ENCODE measurements around the gene SAV1.
"Not testable (repeated sequence)": the region's sequence is repeated elsewhere in the genome, so short reads cannot be mapped to it uniquely, and the experiment has no call there.

The SAV1 gene

DNA sequence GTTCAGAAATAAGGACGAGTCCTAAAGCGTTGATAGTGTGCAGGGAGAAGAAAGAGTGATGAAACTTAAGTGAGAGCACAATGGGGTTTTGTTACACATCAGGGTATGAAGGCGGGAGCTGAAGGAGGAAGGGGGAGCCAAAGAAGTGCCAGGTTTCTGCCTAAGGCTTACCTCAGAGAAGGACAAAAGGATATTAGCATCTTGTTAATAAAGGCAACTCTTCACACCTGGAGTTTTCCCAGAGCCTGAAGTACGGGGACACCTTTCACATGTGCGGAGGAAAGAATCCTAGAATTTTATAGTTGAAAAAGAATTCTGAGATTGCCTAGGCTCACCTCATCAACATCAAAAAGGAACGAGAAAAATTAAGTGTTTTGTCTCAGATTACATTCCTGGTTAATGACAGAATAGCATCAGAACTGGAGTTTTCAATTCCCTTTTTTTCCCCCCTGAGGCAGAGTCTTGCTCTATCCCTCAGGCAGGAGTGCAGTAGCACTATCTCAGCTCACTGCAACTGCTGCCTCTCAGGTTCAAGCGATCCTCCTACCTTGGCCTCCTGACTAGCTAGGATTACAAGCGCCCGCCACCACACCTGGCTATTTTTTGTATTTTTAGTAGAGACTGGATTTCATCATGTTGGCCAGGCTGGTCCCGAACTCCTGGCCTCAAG is 2.2 kb upstream of the SAV1 start:
- Mint-ChIP-seq H3K4me1 (peaks cover 15% of the 10 kb centered on the region), H3K36me3 (peaks cover under 1% of the 10 kb centered on the region), H3K4me3 (no peak overlapping the region), H3K27me3 (no peaks in the 10 kb centered on the region), H3K27ac (no peak overlapping the region), H3K9me3 (no peaks in the 10 kb centered on the region)

DNA sequence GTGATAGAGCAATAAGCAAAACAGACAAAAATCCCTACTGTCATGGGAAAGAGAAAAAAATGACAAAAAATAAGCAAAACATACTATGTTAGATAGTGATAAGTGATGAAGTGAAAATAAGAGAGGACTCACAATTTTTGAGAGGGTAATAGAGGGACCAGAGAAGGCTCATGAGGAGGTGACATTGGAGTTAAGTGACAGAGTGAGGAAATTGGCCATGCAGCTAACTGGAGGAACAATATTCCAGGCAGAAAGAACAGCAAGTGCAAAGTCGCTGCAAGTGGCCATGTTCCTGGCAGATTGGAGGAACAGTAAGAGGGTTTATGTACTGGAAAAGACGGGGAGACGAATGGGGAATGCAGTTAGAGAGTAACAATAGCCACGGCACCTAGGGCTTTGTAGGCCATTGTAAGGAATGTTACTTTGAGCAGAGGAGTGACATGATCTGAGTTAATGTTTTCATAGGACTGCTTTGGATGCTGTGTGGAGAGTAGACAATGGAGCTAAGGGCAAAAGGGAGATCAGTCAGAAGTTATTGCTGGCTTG is 1.4 kb upstream of the SAV1 start:
- H3K27me3 Mint-ChIP-seq: no peaks in the 10 kb centered on the region
- H3K27ac Mint-ChIP-seq: no peak overlapping the region
- H3K36me3 Mint-ChIP-seq: peaks cover 1% of the 10 kb centered on the region
- peaks cover 18% of the 10 kb centered on the region for H3K4me1 Mint-ChIP-seq
- H3K9me3 Mint-ChIP-seq: no peaks in the 10 kb centered on the region
- no peak overlapping the region for H3K4me3 Mint-ChIP-seq

DNA sequence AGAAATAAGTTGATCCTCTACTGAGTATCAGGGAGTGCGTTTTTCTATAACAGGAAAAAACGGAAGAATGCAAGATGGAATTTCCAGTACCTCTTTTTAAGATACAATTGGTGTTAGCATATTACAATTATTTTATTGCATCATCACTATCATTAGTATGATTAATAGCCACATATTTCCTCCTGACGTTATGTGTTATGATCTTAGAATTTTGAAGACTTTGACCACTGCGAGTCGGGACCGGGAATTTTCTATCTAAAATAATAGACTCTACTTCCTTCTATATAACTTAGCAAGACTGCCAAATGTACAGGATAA is 679 bp upstream of the SAV1 start:
- Mint-ChIP-seq H3K36me3 (peaks cover 3% of the 10 kb centered on the region), H3K4me1 (peaks cover 21% of the 10 kb centered on the region), H3K27ac (no peak overlapping the region), H3K27me3 (no peaks in the 10 kb centered on the region), H3K4me3 (no peak overlapping the region), H3K9me3 (no peaks in the 10 kb centered on the region)

GRCh38 chr14:50667684-50667995 is 466 bp downstream of the SAV1 start:
- peak overlapping the region; percentile 87 for H3K27ac Mint-ChIP-seq
- no peaks in the 10 kb centered on the region for H3K27me3 Mint-ChIP-seq
- no peaks in the 10 kb centered on the region for H3K9me3 Mint-ChIP-seq
- peaks cover 28% of the 10 kb centered on the region for H3K4me1 Mint-ChIP-seq
- H3K36me3 Mint-ChIP-seq: peaks cover 9% of the 10 kb centered on the region
- no peak overlapping the region for H3K4me3 Mint-ChIP-seq

GRCh38 chr14:50666772-50667683 is 1.1 kb downstream of the SAV1 start:
- Mint-ChIP-seq H3K9me3 (no peaks in the 10 kb centered on the region), H3K27me3 (no peaks in the 10 kb centered on the region), H3K4me3 (no peak overlapping the region), H3K27ac (peak overlapping the region; percentile 90), H3K36me3 (peaks cover 9% of the 10 kb centered on the region), H3K4me1 (peaks cover 28% of the 10 kb centered on the region)

DNA sequence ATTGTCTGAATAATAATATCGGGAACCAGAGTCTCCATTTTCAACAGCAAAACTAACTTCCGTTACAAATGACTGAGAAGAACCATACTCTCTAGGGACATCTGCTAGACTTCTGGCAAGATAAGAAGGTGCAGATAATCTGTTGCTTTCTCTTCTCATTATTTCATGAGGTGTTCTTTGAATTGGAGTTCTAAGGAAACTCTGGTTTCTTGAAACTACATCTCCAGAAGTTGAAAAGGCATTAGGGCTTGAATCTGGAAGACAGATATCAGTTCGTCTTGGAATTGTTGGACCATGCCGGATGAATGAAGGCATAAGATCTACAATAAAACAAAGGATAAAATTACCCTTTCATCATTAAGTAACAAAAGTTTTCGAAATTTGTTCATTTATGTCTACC is 2.8 kb downstream of the SAV1 start:
- Mint-ChIP-seq H3K36me3 (peaks cover 18% of the 10 kb centered on the region), H3K4me1 (peaks cover 28% of the 10 kb centered on the region)
- H3K4me3 Mint-ChIP-seq, H3K9me3 Mint-ChIP-seq, H3K27ac Mint-ChIP-seq, H3K27me3 Mint-ChIP-seq: not testable (repeated sequence)

DNA sequence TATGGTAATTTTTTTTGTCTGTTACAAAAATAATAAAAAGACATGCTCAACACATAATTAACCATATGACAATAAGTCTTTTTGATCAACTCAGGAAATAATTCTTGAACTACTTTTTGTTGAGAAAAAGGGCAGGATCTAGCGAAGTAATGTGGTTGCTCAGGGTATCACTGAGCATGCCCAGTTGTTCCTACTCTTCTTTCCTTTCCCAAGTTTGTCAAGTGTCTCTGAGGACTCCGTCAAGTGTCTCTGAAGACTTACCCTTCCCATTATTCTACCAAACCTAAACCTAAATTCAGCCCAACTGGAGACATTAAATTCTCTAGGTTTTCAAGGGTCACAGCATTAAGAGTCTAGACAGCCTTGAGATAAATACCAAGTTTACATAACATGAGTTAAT is 3.5 kb downstream of the SAV1 start:
- Mint-ChIP-seq H3K4me1 (peaks cover 28% of the 10 kb centered on the region), H3K36me3 (peaks cover 18% of the 10 kb centered on the region)
- not testable (repeated sequence) for H3K27me3 Mint-ChIP-seq, H3K4me3 Mint-ChIP-seq, H3K9me3 Mint-ChIP-seq, H3K27ac Mint-ChIP-seq

- Mint-ChIP-seq H3K9me3 (no peaks in the 10 kb centered on the region), H3K27me3 (no peaks in the 10 kb centered on the region), H3K27ac (no peak overlapping the region), H3K36me3 (peaks cover 19% of the 10 kb centered on the region), H3K4me3 (no peak overlapping the region), H3K4me1 (peaks cover 19% of the 10 kb centered on the region)
These were observed 8.7 kb downstream of the SAV1 start for GRCh38 chr14:50659327-50659974.

- no peaks in the 10 kb centered on the region for H3K9me3 Mint-ChIP-seq
- H3K27me3 Mint-ChIP-seq: no peaks in the 10 kb centered on the region
- peaks cover 13% of the 10 kb centered on the region for H3K4me1 Mint-ChIP-seq
- no peak overlapping the region for H3K4me3 Mint-ChIP-seq
- H3K36me3 Mint-ChIP-seq: peaks cover 13% of the 10 kb centered on the region
- no peak overlapping the region for H3K27ac Mint-ChIP-seq
These were observed 9.9 kb downstream of the SAV1 start for GRCh38 chr14:50658203-50658602.

GRCh38 chr14:50657753-50658152 is 10.4 kb downstream of the SAV1 start:
- H3K27me3 Mint-ChIP-seq: no peaks in the 10 kb centered on the region

GRCh38 chr14:50656776-50657175 is 11.3 kb downstream of the SAV1 start:
- Mint-ChIP-seq H3K9me3 (no peaks in the 10 kb centered on the region), H3K4me3 (no peak overlapping the region), H3K27ac (no peak overlapping the region), H3K36me3 (peaks cover 14% of the 10 kb centered on the region), H3K4me1 (peaks cover 13% of the 10 kb centered on the region), H3K27me3 (no peaks in the 10 kb centered on the region)

More at GRCh38 chr14:50657753-50658152, 10.4 kb downstream of the SAV1 start:
- Mint-ChIP-seq H3K27ac (no peak overlapping the region), H3K36me3 (peaks cover 11% of the 10 kb centered on the region), H3K4me3 (no peak overlapping the region), H3K9me3 (no peaks in the 10 kb centered on the region), H3K4me1 (peaks cover 10% of the 10 kb centered on the region)

DNA sequence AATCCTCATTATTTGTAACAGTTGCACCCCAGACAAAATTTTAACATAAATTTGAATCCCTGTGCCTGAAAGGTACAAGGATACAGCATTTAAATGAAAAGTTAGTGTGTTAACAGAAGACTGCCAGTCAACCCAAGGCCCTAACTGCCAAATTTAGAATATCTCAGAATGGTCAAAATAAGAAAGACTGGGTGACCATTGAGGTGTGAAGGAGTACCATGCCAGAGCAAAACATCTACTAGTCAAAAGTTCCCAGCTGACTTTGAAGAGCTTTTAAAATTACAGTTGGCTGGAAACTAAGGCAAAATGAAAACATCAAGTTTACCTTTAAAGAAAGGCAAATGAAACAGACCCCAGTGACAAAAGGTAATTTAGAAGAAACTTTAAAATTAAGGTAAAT is 18.4 kb downstream of the SAV1 start:
- Mint-ChIP-seq H3K4me1 (peaks cover 6% of the 10 kb centered on the region), H3K27me3 (no peaks in the 10 kb centered on the region), H3K9me3 (no peaks in the 10 kb centered on the region), H3K27ac (no peak overlapping the region), H3K36me3 (peaks cover 5% of the 10 kb centered on the region), H3K4me3 (no peak overlapping the region)

DNA sequence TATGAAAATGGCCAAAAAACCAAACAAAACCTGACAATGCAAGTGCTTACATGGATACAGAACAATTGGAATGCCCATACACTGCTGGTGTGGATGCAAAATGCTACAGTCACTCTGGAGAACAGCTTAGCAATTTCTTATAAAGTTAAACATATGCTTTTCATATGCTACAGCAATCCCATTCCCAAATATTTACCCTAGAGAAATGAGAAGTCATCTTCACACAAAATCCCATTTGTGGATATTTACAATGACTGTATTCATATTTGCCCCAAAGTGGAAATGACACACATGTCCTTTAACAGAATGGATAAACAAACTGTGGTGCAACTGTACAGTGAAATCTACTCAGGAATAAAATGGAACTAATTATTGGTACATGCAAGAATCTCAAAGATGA is 20.4 kb downstream of the SAV1 start:
- H3K9me3 Mint-ChIP-seq: no peaks in the 10 kb centered on the region
- H3K27ac Mint-ChIP-seq: no peak overlapping the region
- H3K4me1 Mint-ChIP-seq: peaks cover 6% of the 10 kb centered on the region

GRCh38 chr14:50647282-50647681 is 20.8 kb downstream of the SAV1 start:
- H3K27ac Mint-ChIP-seq: no peak overlapping the region
- no peak overlapping the region for H3K4me3 Mint-ChIP-seq
- no peaks in the 10 kb centered on the region for H3K9me3 Mint-ChIP-seq
- no peaks in the 10 kb centered on the region for H3K27me3 Mint-ChIP-seq
- peaks cover 5% of the 10 kb centered on the region for H3K4me1 Mint-ChIP-seq
- H3K36me3 Mint-ChIP-seq: peaks cover 5% of the 10 kb centered on the region

More for the DNA sequence above, 20.4 kb downstream of the SAV1 start:
- Mint-ChIP-seq H3K36me3 (peaks cover 7% of the 10 kb centered on the region), H3K4me3 (no peak overlapping the region), H3K27me3 (no peaks in the 10 kb centered on the region)

GRCh38 chr14:50635141-50635540 is 33.0 kb downstream of the SAV1 start:
- H3K27me3 Mint-ChIP-seq: no peaks in the 10 kb centered on the region
- no peaks in the 10 kb centered on the region for H3K9me3 Mint-ChIP-seq
- no peaks in the 10 kb centered on the region for H3K4me1 Mint-ChIP-seq
- H3K36me3 Mint-ChIP-seq: peaks cover 9% of the 10 kb centered on the region
- no peak overlapping the region for H3K4me3 Mint-ChIP-seq
- no peak overlapping the region for H3K27ac Mint-ChIP-seq

DNA sequence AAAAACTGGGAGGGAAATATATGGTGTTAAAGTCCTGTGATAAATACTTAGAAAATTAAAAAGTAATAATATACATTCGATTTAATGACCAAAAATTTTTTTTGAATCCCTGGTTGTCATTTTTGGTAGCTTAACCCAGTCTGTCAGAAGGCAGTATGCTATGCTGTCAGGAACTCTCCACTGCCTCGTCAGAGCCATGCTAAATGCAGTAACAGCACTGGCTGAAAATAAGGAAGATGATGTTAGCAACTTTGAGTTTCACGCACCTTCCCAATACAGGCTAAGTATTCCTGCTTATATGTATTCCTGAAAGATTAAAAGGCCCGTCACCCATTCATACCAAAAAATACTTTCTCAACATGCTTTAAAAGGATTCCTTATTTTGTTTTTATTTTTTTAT is 34.2 kb downstream of the SAV1 start:
- Mint-ChIP-seq H3K27me3 (no peaks in the 10 kb centered on the region), H3K4me1 (no peaks in the 10 kb centered on the region), H3K9me3 (no peaks in the 10 kb centered on the region), H3K4me3 (no peak overlapping the region), H3K27ac (no peak overlapping the region), H3K36me3 (peaks cover 3% of the 10 kb centered on the region)
